ENCODE measurements around the gene PNN. TPM values are rescaled to one million over a fixed set of nuclear protein-coding genes. Genes with fewer than 3 reads are reported as not detected.
"Not testable (repeated sequence)": the region's sequence is repeated elsewhere in the genome, so short reads cannot be mapped to it uniquely, and the experiment has no call there.

PNN gene
- 100 to 1,000 TPM; 110 to 119 TPM for total RNA-seq
- 134 to 224 reads per million in 2 donors for total RNA-seq

GRCh38 chr14:39174560-39175444 lies at the start of gene PNN:
Gene PNN, plus strand, starts transcription at chr14:39175254. Its CDS starts 26 bp downstream, at chr14:39175280.
- H3K4me3 Mint-ChIP-seq = peak within 1 kb of the TSS; percentile 100
- ATAC-seq (peak; percentile 89), DNase-seq (peak; percentile 87 to 95 (median 91))
- peak within 1 kb of the TSS; percentile 99 for H3K27ac Mint-ChIP-seq
- H3K36me3 Mint-ChIP-seq (ENCODE audit: low read depth) = peaks cover 5% of the 10 kb centered on the region
- no peaks in the 10 kb centered on the region for H3K9me3 ChIP-seq (ENCODE audit: control insufficient read depth, low read length, poor library complexity, severe bottlenecking)
- no peaks in the 10 kb centered on the region for H3K27me3 Mint-ChIP-seq
- H3K4me1 Mint-ChIP-seq = peaks cover 23% of the 10 kb centered on the region

GRCh38 chr14:39137835-39138234 lies 37.2 kb upstream of the PNN start:
- not testable (repeated sequence) for H3K4me3 Mint-ChIP-seq; H3K36me3 Mint-ChIP-seq (ENCODE audit: low read depth); DNase-seq; H3K4me1 Mint-ChIP-seq; ATAC-seq; H3K27ac Mint-ChIP-seq; H3K9me3 ChIP-seq (ENCODE audit: control insufficient read depth, low read length, poor library complexity, severe bottlenecking); H3K27me3 Mint-ChIP-seq

- Mint-ChIP-seq H3K4me1 (peaks cover 2% of the 10 kb centered on the region), H3K4me3 (no peak overlapping the region), H3K27ac (no peak overlapping the region), H3K36me3 (ENCODE audit: low read depth) (peaks cover 4% of the 10 kb centered on the region), H3K27me3 (no peaks in the 10 kb centered on the region)
- DNase-seq = no peak
- no peak for ATAC-seq
- H3K9me3 ChIP-seq (ENCODE audit: control insufficient read depth, low read length, poor library complexity, severe bottlenecking) = no peaks in the 10 kb centered on the region
Measured at GRCh38 chr14:39138440-39138839, 36.6 kb upstream of the PNN start.

- Mint-ChIP-seq H3K27ac (peak overlapping the region; percentile 43), H3K36me3 (ENCODE audit: low read depth) (peaks cover 2% of the 10 kb centered on the region), H3K4me1 (peaks cover 2% of the 10 kb centered on the region), H3K4me3 (no peak overlapping the region), H3K27me3 (no peaks in the 10 kb centered on the region)
- no peaks in the 10 kb centered on the region for H3K9me3 ChIP-seq (ENCODE audit: control insufficient read depth, low read length, poor library complexity, severe bottlenecking)
- ATAC-seq = no peak
- DNase-seq = no peak
Measured at GRCh38 chr14:39140170-39140569, 34.9 kb upstream of the PNN start.

- H3K4me3 Mint-ChIP-seq; H3K36me3 Mint-ChIP-seq (ENCODE audit: low read depth); DNase-seq; ATAC-seq; H3K4me1 Mint-ChIP-seq; H3K27me3 Mint-ChIP-seq; H3K9me3 ChIP-seq (ENCODE audit: control insufficient read depth, low read length, poor library complexity, severe bottlenecking): not testable (repeated sequence)
- peak overlapping the region; percentile 51 for H3K27ac Mint-ChIP-seq
Measured at GRCh38 chr14:39141623-39142022, 33.4 kb upstream of the PNN start.

GRCh38 chr14:39143226-39143625 lies 31.8 kb upstream of the PNN start:
- not testable (repeated sequence) for ATAC-seq; H3K36me3 Mint-ChIP-seq (ENCODE audit: low read depth); H3K4me1 Mint-ChIP-seq; H3K4me3 Mint-ChIP-seq; DNase-seq; H3K9me3 ChIP-seq (ENCODE audit: control insufficient read depth, low read length, poor library complexity, severe bottlenecking); H3K27me3 Mint-ChIP-seq; H3K27ac Mint-ChIP-seq

GRCh38 chr14:39145266-39145966 lies 29.6 kb upstream of the PNN start:
- ATAC-seq (no peak), DNase-seq (no peak)
- Mint-ChIP-seq H3K4me3 (no peak overlapping the region), H3K36me3 (ENCODE audit: low read depth) (peaks cover 2% of the 10 kb centered on the region), H3K27ac (no peak overlapping the region), H3K4me1 (peaks cover 2% of the 10 kb centered on the region), H3K27me3 (no peaks in the 10 kb centered on the region)
- H3K9me3 ChIP-seq (ENCODE audit: control insufficient read depth, low read length, poor library complexity, severe bottlenecking) = no peaks in the 10 kb centered on the region

- H3K36me3 Mint-ChIP-seq (ENCODE audit: low read depth) = no peaks in the 10 kb centered on the region
- no peak for DNase-seq
- no peaks in the 10 kb centered on the region for H3K27me3 Mint-ChIP-seq
- H3K4me1 Mint-ChIP-seq = peaks cover 2% of the 10 kb centered on the region
- H3K27ac Mint-ChIP-seq = peak overlapping the region; percentile 53
- no peak for ATAC-seq
- H3K9me3 ChIP-seq (ENCODE audit: control insufficient read depth, low read length, poor library complexity, severe bottlenecking) = no peaks in the 10 kb centered on the region
- H3K4me3 Mint-ChIP-seq = no peak overlapping the region
Measured at GRCh38 chr14:39154594-39155189, 20.4 kb upstream of the PNN start.

GRCh38 chr14:39157491-39157890 lies 17.6 kb upstream of the PNN start:
- Mint-ChIP-seq H3K36me3 (ENCODE audit: low read depth) (peaks cover 2% of the 10 kb centered on the region), H3K4me3 (no peak overlapping the region), H3K27me3 (no peaks in the 10 kb centered on the region), H3K4me1 (peaks cover 13% of the 10 kb centered on the region), H3K27ac (no peak overlapping the region)
- ATAC-seq (no peak), DNase-seq (no peak)
- H3K9me3 ChIP-seq (ENCODE audit: control insufficient read depth, low read length, poor library complexity, severe bottlenecking) = no peaks in the 10 kb centered on the region

- Mint-ChIP-seq H3K4me1 (peaks cover 19% of the 10 kb centered on the region), H3K27ac (no peak overlapping the region), H3K4me3 (no peak overlapping the region), H3K27me3 (no peaks in the 10 kb centered on the region), H3K36me3 (ENCODE audit: low read depth) (peaks cover 6% of the 10 kb centered on the region)
- H3K9me3 ChIP-seq (ENCODE audit: control insufficient read depth, low read length, poor library complexity, severe bottlenecking) = no peaks in the 10 kb centered on the region
- DNase-seq (no peak), ATAC-seq (no peak)
Measured at GRCh38 chr14:39158222-39158858, 16.7 kb upstream of the PNN start.

- H3K4me3 Mint-ChIP-seq = no peak overlapping the region
- H3K27me3 Mint-ChIP-seq = no peaks in the 10 kb centered on the region
- H3K27ac Mint-ChIP-seq = peak overlapping the region; percentile 83
- ATAC-seq = no peak
- H3K4me1 Mint-ChIP-seq = peaks cover 24% of the 10 kb centered on the region
- no peaks in the 10 kb centered on the region for H3K9me3 ChIP-seq (ENCODE audit: control insufficient read depth, low read length, poor library complexity, severe bottlenecking)
- DNase-seq = no peak
- H3K36me3 Mint-ChIP-seq (ENCODE audit: low read depth) = peaks cover 9% of the 10 kb centered on the region
Measured at GRCh38 chr14:39160494-39160893, 14.6 kb upstream of the PNN start.

GRCh38 chr14:39167797-39168320 lies 7.2 kb upstream of the PNN start:
- not testable (repeated sequence) for H3K27me3 Mint-ChIP-seq; DNase-seq; ATAC-seq; H3K9me3 ChIP-seq (ENCODE audit: control insufficient read depth, low read length, poor library complexity, severe bottlenecking)
- Mint-ChIP-seq H3K36me3 (ENCODE audit: low read depth) (peaks cover 11% of the 10 kb centered on the region), H3K4me3 (peak overlapping the region; percentile 64), H3K27ac (peak overlapping the region; percentile 100), H3K4me1 (peaks cover 31% of the 10 kb centered on the region)

GRCh38 chr14:39168591-39168990 lies 6.5 kb upstream of the PNN start:
- no peaks in the 10 kb centered on the region for H3K9me3 ChIP-seq (ENCODE audit: control insufficient read depth, low read length, poor library complexity, severe bottlenecking)
- Mint-ChIP-seq H3K4me3 (peak overlapping the region; percentile 79), H3K36me3 (ENCODE audit: low read depth) (peaks cover 10% of the 10 kb centered on the region), H3K4me1 (peaks cover 30% of the 10 kb centered on the region), H3K27ac (peak overlapping the region; percentile 100), H3K27me3 (no peaks in the 10 kb centered on the region)
- ATAC-seq = no peak
- no peak for DNase-seq

Measured in T-helper 17 cell (primary cell).